ENCODE data around the gene PHOSPHO1.

Gene PHOSPHO1

DNA sequence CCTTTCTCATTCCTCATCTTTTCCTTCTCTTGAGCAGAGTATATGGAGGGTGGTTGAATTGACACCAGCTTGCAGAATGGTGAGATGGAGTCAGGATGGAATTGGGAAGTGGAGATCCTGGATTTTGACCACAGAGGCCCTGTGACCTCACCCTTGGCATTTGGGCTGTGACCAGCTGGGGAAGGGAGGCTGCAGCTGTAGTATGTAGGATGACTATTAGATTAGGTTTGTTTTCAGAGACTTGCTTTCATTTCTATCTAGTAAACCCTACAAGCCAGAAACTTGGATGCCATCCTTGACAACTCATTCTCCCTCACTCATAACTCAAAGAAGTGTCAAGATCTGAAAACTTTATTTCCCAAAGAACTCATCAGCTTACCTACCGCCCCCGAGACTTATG is 26.1 kb downstream of the PHOSPHO1 start:
- TF ChIP-seq GABPA (IDR thresholded peaks at IDR 0.05; ENCODE audit: low read depth) = no peak
- H3K27me3 ChIP-seq (ENCODE audit: insufficient read depth, poor library complexity, severe bottlenecking) = no peaks in the 10 kb centered on the region
- H3K27ac ChIP-seq (replicated peaks) = no peak overlapping the region
- DNase-seq (ENCODE audit: low read depth in 1 of 2, low spot score in 1 of 2) = no peak
- no peak overlapping the region for H3K4me3 ChIP-seq (replicated peaks; ENCODE audit: insufficient read depth, low read length)

- Histone ChIP-seq H3K27me3 (ENCODE audit: insufficient read depth, poor library complexity, severe bottlenecking) (no peaks in the 10 kb centered on the region), H3K4me3 (replicated peaks; ENCODE audit: insufficient read depth, low read length) (no peak overlapping the region), H3K27ac (replicated peaks) (no peak overlapping the region)
- no peak for TF ChIP-seq POLR2AphosphoS5 (IDR thresholded peaks at IDR 0.05; ENCODE audit: low read depth)
- TF ChIP-seq SPI1 (IDR thresholded peaks at IDR 0.05; ENCODE audit: borderline replicate concordance, low read depth) = no peak
- no peak for TF ChIP-seq REST (IDR thresholded peaks at IDR 0.05; ENCODE audit: insufficient replicate concordance, low read depth)
- TF ChIP-seq GABPA (IDR thresholded peaks at IDR 0.05; ENCODE audit: low read depth) = no peak
- TF ChIP-seq CTCF (IDR thresholded peaks at IDR 0.05; ENCODE audit: insufficient read depth, low read length) = no peak
- DNase-seq (ENCODE audit: low read depth in 1 of 2, low spot score in 1 of 2) = no peak
Measured at GRCh38 chr17:49203796-49204195, 26.8 kb downstream of the PHOSPHO1 start.

DNA sequence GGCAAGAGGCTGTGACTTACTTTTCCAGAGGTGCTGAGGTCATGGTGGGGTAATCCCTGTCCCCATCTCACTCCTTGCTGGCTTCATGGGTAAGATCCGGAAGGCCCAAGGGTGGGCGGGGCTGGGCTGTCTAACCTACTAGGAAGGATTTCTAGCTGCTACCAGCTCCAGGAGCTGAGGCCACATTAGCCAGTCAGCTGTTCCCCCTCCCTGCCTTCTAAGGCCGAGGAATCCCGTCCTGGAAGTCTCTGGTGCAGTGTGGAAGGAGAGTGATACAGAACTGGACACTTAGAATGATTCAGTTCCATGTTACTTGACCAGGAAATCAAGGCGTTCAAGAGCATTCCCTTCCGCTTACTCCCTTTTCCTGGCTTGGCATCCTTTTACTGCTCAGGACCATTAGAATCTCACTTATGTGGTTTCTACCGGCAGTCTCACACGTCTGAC is 29.1 kb downstream of the PHOSPHO1 start:
- TF ChIP-seq CTCF (IDR thresholded peaks at IDR 0.05; ENCODE audit: insufficient read depth, low read length) (no peak), SPI1 (IDR thresholded peaks at IDR 0.05; ENCODE audit: borderline replicate concordance, low read depth) (no peak), REST (IDR thresholded peaks at IDR 0.05; ENCODE audit: insufficient replicate concordance, low read depth) (no peak), POLR2AphosphoS5 (IDR thresholded peaks at IDR 0.05; ENCODE audit: low read depth) (no peak), GABPA (IDR thresholded peaks at IDR 0.05; ENCODE audit: low read depth) (no peak)
- H3K4me3 ChIP-seq (replicated peaks; ENCODE audit: insufficient read depth, low read length) = no peak overlapping the region
- DNase-seq (ENCODE audit: low read depth in 1 of 2, low spot score in 1 of 2) = no peak
- H3K27ac ChIP-seq (replicated peaks) = no peak overlapping the region
- H3K27me3 ChIP-seq (ENCODE audit: insufficient read depth, poor library complexity, severe bottlenecking) = no peaks in the 10 kb centered on the region

- TF ChIP-seq REST (IDR thresholded peaks at IDR 0.05; ENCODE audit: insufficient replicate concordance, low read depth) (no peak), GABPA (IDR thresholded peaks at IDR 0.05; ENCODE audit: low read depth) (no peak), SPI1 (IDR thresholded peaks at IDR 0.05; ENCODE audit: borderline replicate concordance, low read depth) (no peak), POLR2AphosphoS5 (IDR thresholded peaks at IDR 0.05; ENCODE audit: low read depth) (no peak), CTCF (IDR thresholded peaks at IDR 0.05; ENCODE audit: insufficient read depth, low read length) (no peak)
- no peak overlapping the region for H3K27ac ChIP-seq (replicated peaks)
- no peak overlapping the region for H3K4me3 ChIP-seq (replicated peaks; ENCODE audit: insufficient read depth, low read length)
- H3K27me3 ChIP-seq (ENCODE audit: insufficient read depth, poor library complexity, severe bottlenecking) = no peaks in the 10 kb centered on the region
- DNase-seq (ENCODE audit: low read depth in 1 of 2, low spot score in 1 of 2) = no peak
Measured at GRCh38 chr17:49200423-49201083, 30.0 kb downstream of the PHOSPHO1 start.
